Endothelial cell of umbilical vein (primary cell): ENCODE results near the gene TFPI2. TPM values are rescaled to one million over a fixed set of nuclear protein-coding genes. Genes with fewer than 3 reads are reported as not detected.

Source experiments
- BruUV-seq: library from RNA; stranded (reverse); fragments of 400-500 nt; replicated peaks from 2 replicates; lab custom pipeline; 2021; lab: Mats Ljungman, UMichigan
- CTCF ChIA-PET: fragments of 300-600, 350-600 bp; sonication (Branson Sonifier 250); formaldehyde crosslinking; loops from one replicate; lab custom pipeline; 2021; ENCODE audit warnings: antibody characterized with exemption, inconsistent platforms; lab: Charles Lee
- POLR2A ChIA-PET: fragments of 300-600, 350-600 bp; sonication (Branson Sonifier 250); formaldehyde crosslinking; loops from one replicate; lab custom pipeline; 2021; ENCODE audit warnings: antibody characterized with exemption, inconsistent platforms; lab: Charles Lee
- DNase-seq: peaks from one replicate; pipeline ENCODE4 v3.0.0-alpha.2; 2011; ENCODE audit warnings: low read depth, low spot score
- FAIRE-seq: peaks from 2 replicates; lab custom pipeline; 2011; peaks lifted over from hg19 to GRCh38; lab: Jason Lieb, UNC
- H2AFZ ChIP-seq: 2 replicates; pipeline ENCODE4 v1.6.0; 2012; ENCODE audit warnings: low read depth, low read length, control low read depth, inconsistent platforms
- H3K27ac ChIP-seq: 2 replicates; pipeline ENCODE4 v1.5.1; 2011; ENCODE audit warnings: low read depth, mild to moderate bottlenecking, control low read depth, low read length, moderate library complexity; ENCODE audit not compliant: insufficient read depth
- H3K27me3 ChIP-seq, 2 experiments: 2 replicates each; pipeline versions ENCODE4 v1.6.0 to v1.6.1; 2011; ENCODE audit warnings: low read length in 2 of 2, mixed read lengths in 1 of 2; ENCODE audit not compliant: control insufficient read depth in 2 of 2, insufficient read depth in 2 of 2
- H3K36me3 ChIP-seq, 2 experiments: 2 replicates in 1 of 2; 3 replicates in 1 of 2; pipeline ENCODE4 v1.5.1; 2011; ENCODE audit warnings: low read length in 2 of 2, mild to moderate bottlenecking in 1 of 2, moderate library complexity in 1 of 2; ENCODE audit not compliant: control insufficient read depth in 2 of 2, insufficient read depth in 2 of 2; ENCODE audit errors: extremely low read depth in 1 of 2
- H3K4me1 ChIP-seq: 3 replicates; pipeline ENCODE4 v1.5.1; 2011; ENCODE audit warnings: mild to moderate bottlenecking, low read length; ENCODE audit not compliant: control insufficient read depth, insufficient read depth; ENCODE audit errors: extremely low read depth
- H3K4me2 ChIP-seq: 2 replicates; pipeline ENCODE4 v1.6.1; 2011; ENCODE audit warnings: low read length, control low read depth, mixed read lengths; ENCODE audit not compliant: insufficient read depth
- H3K4me3 ChIP-seq, 3 experiments: fragments of 200-600 bp in 1 of 3; sonication (generic), shearing (Covaris generic) in 1 of 3; replicated peaks in 1 of 3; 2 replicates each; pipeline ENCODE4 v1.5.1; 2011 to 2016; ENCODE audit warnings: control low read depth in 3 of 3, low read length in 3 of 3, mild to moderate bottlenecking in 2 of 3, inconsistent platforms in 1 of 3, low read depth in 1 of 3, moderate library complexity in 1 of 3; ENCODE audit not compliant: insufficient read depth in 1 of 3
- H3K79me2 ChIP-seq: 2 replicates; pipeline ENCODE4 v1.6.0; 2012; ENCODE audit warnings: low read length, inconsistent platforms; ENCODE audit not compliant: control insufficient read depth, insufficient read depth
- H3K9ac ChIP-seq: replicated peaks from 2 replicates; pipeline ENCODE3; 2011; ENCODE audit warnings: low read length, control low read depth; ENCODE audit not compliant: insufficient read depth; ENCODE audit errors: extremely low read depth
- H3K9me1 ChIP-seq: replicated peaks from 3 replicates; pipeline ENCODE4 v1.6.0; 2011; ENCODE audit warnings: mild to moderate bottlenecking, low read length; ENCODE audit not compliant: control insufficient read depth, insufficient read depth; ENCODE audit errors: extremely low read depth
- H3K9me3 ChIP-seq: replicated peaks from 2 replicates; pipeline ENCODE4 v1.5.1; 2012; ENCODE audit warnings: low read length, inconsistent platforms; ENCODE audit not compliant: control insufficient read depth, insufficient read depth
- H4K20me1 ChIP-seq: replicated peaks from 2 replicates; pipeline ENCODE3; 2011; ENCODE audit warnings: mild to moderate bottlenecking, low read length; ENCODE audit not compliant: control insufficient read depth, insufficient read depth; ENCODE audit errors: extremely low read depth
- CTCF ChIP-seq, 2 donors: IDR thresholded peaks; 1 replicate in 1 of 2; 2 replicates in 1 of 2; pipeline ENCODE4 v1.5.1; 2011; ENCODE audit warnings: low read length in 2 of 2, mild to moderate bottlenecking in 2 of 2, moderate library complexity in 2 of 2, control low read depth in 1 of 2, inconsistent platforms in 1 of 2, low read depth in 1 of 2; ENCODE audit not compliant: insufficient read depth in 1 of 2; ENCODE audit errors: extremely low read depth in 1 of 2
- EZH2 ChIP-seq: IDR thresholded peaks from 2 replicates; pipeline ENCODE4 v1.6.1; 2012; ENCODE audit warnings: borderline replicate concordance, low read depth, mild to moderate bottlenecking, moderate library complexity, low read length, inconsistent platforms; ENCODE audit not compliant: severe bottlenecking
- FOS ChIP-seq: IDR thresholded peaks from 2 replicates; pipeline ENCODE4 v1.6.1; 2011; ENCODE audit warnings: mild to moderate bottlenecking, low read length, moderate library complexity, borderline replicate concordance; ENCODE audit not compliant: insufficient read depth
- GATA2 ChIP-seq: IDR thresholded peaks from 2 replicates; pipeline ENCODE4 v1.7.0; 2011; ENCODE audit warnings: low read depth, mild to moderate bottlenecking, moderate library complexity, mixed read lengths, low read length; ENCODE audit not compliant: insufficient read length, insufficient read depth
- JUN ChIP-seq: IDR thresholded peaks from 2 replicates; pipeline ENCODE4 v1.6.1; 2011; ENCODE audit warnings: borderline replicate concordance, low read depth; ENCODE audit not compliant: insufficient read length, insufficient read depth
- MAX ChIP-seq: IDR thresholded peaks from 2 replicates; pipeline ENCODE4 v1.6.1; 2011; ENCODE audit not compliant: insufficient read depth, insufficient read length
- MYC ChIP-seq: IDR thresholded peaks from one replicate; pipeline ENCODE4 v1.6.1; 2011; ENCODE audit warnings: mild to moderate bottlenecking, low read depth, low read length
- POLR2A ChIP-seq: IDR thresholded peaks from 2 replicates; pipeline ENCODE4 v1.6.1; 2012; ENCODE audit warnings: low read depth, mild to moderate bottlenecking, control low read depth, low read length
- POLR2AphosphoS5 ChIP-seq: IDR thresholded peaks from 2 replicates; pipeline ENCODE4 v1.6.1; 2012; ENCODE audit warnings: low read depth, mild to moderate bottlenecking, control low read depth, low read length, moderate library complexity; ENCODE audit not compliant: insufficient read depth
- dilution Hi-C: fragments of 300-500 bp; cut with MboI; formaldehyde crosslinking; loops from one replicate; pipeline ENCODE4 v1.15.0; 2019; ENCODE audit warnings: low sequenced_read_pairs; ENCODE audit not compliant: extremely low pct_ligation_motif_present
- intact Hi-C: fragments of 100-400 bp; cut with micrococcal nuclease; formaldehyde crosslinking; loops from one replicate; pipeline ENCODE4 v1.10.0; 2022
- polyA plus RNA-seq, 4 experiments: library from polyadenylated mRNA; depleted of rRNA in 3 of 4; stranded (reverse) in 3 of 4; unstranded in 1 of 4; fragments of >200 nt; gene quantifications; 2 replicates each; pipeline versions ENCODE4 v1.2.1 to v1.2.3, GENCODE V29; 2011 to 2012; ENCODE audit warnings: missing spikeins in 1 of 4
- total RNA-seq: library from RNA; stranded (reverse); gene quantifications from 2 replicates; pipeline ENCODE4 v1.2.3, GENCODE V29; 2021

The TFPI2 gene
- total and polyA plus RNA-seq, 2 donors (not counting 3 experiments of a cell fraction or from before 2014, with no cell fraction given), result 49.9 to 65.9 TPM

- no TSS peak for BruUV-seq
- H2AFZ ChIP-seq, result no peak overlapping the region
- H4K20me1 ChIP-seq, result no peaks in the 10 kb centered on the region
- intact Hi-C loops, result no loop called here
- FAIRE-seq (no peak), DNase-seq (no peak)
- ChIA-PET POLR2A (no interaction called here), CTCF (interaction anchor here (0.8 kb wide), 1 partner anchor 212 kb away, joined by 3 read pairs; no protein-coding TSS in a partner anchor)
- no peaks in the 10 kb centered on the region for H3K9me1 ChIP-seq
- H3K4me2 ChIP-seq, result no peak overlapping the region
- no peaks in the 10 kb centered on the region for H3K36me3 ChIP-seq
- no peak overlapping the region for H3K27ac ChIP-seq
- H3K9me3 ChIP-seq, result no peaks in the 10 kb centered on the region
- no peak overlapping the region for H3K4me3 ChIP-seq
- no peak overlapping the region for H3K9ac ChIP-seq
- no peaks in the 10 kb centered on the region for H3K27me3 ChIP-seq
- dilution Hi-C loops, result no loop called here
- no peaks in the 10 kb centered on the region for H3K79me2 ChIP-seq
- no peaks in the 10 kb centered on the region for H3K4me1 ChIP-seq
- no peak for TF ChIP-seq POLR2A
- TF ChIP-seq GATA2, result no peak
- no peak for TF ChIP-seq JUN
- no peak for TF ChIP-seq FOS
- TF ChIP-seq CTCF (IDR thresholded peaks at IDR 0.05; ENCODE audit: extremely low read depth in 1 of 2, insufficient read depth in 1 of 2, low read depth in 1 of 2, low read length in 2 of 2), result no peak
- TF ChIP-seq POLR2AphosphoS5, result no peak
- no peak for TF ChIP-seq EZH2
- no peak for TF ChIP-seq MYC
- no peak for TF ChIP-seq MAX
Measured at GRCh38 chr7:93883917-93884345, 6.6 kb downstream of the TFPI2 start.
